Keratinocyte (primary cell): Measurements from ENCODE around the gene OPN1SW. TPM values are rescaled to one million over a fixed set of nuclear protein-coding genes. Genes with fewer than 3 reads are reported as not detected.

Source experiments
- DNase-seq: peaks from one replicate; pipeline ENCODE4 v3.0.0-alpha.2; 2011; ENCODE audit warnings: low read depth, missing footprints, low spot score
- FAIRE-seq: peaks from 2 replicates; lab custom pipeline; 2011; peaks lifted over from hg19 to GRCh38; lab: Jason Lieb, UNC
- H2AFZ ChIP-seq: 2 replicates; pipeline ENCODE4 v1.6.0; 2012; ENCODE audit warnings: low read length, control low read depth, inconsistent platforms; ENCODE audit not compliant: control insufficient read depth
- H3K27ac ChIP-seq: 2 replicates; pipeline ENCODE4 v1.5.1; 2011; ENCODE audit warnings: low read length; ENCODE audit not compliant: control insufficient read depth, insufficient read depth
- H3K27me3 ChIP-seq: 3 replicates; pipeline ENCODE4 v1.6.0; 2011; ENCODE audit warnings: low read length; ENCODE audit not compliant: control insufficient read depth, insufficient read depth; ENCODE audit errors: extremely low read depth
- H3K36me3 ChIP-seq, 2 experiments: 2 replicates in 1 of 2; 3 replicates in 1 of 2; pipeline ENCODE4 v1.5.1; 2011; ENCODE audit warnings: low read length in 2 of 2, mild to moderate bottlenecking in 1 of 2; ENCODE audit not compliant: control insufficient read depth in 2 of 2, insufficient read depth in 2 of 2; ENCODE audit errors: extremely low read depth in 1 of 2
- H3K4me1 ChIP-seq: 3 replicates; pipeline ENCODE4 v1.5.1; 2011; ENCODE audit warnings: low read length; ENCODE audit not compliant: control insufficient read depth, insufficient read depth; ENCODE audit errors: extremely low read depth
- H3K4me2 ChIP-seq: 3 replicates; pipeline ENCODE4 v1.6.0; 2011; ENCODE audit warnings: low read depth, low read length; ENCODE audit not compliant: control insufficient read depth, insufficient read depth; ENCODE audit errors: extremely low read depth
- H3K4me3 ChIP-seq, 3 experiments: fragments of 200-600 bp in 1 of 3; sonication (generic) in 1 of 3; 2 replicates in 2 of 3; 3 replicates in 1 of 3; pipeline ENCODE4 v1.5.1; 2011 to 2016; ENCODE audit warnings: low read length in 3 of 3, mild to moderate bottlenecking in 3 of 3, control low read depth in 2 of 3, inconsistent platforms in 1 of 3, low read depth in 1 of 3, mixed read lengths in 1 of 3, mixed run types in 1 of 3, moderate library complexity in 1 of 3; ENCODE audit not compliant: control insufficient read depth in 2 of 3, insufficient read depth in 2 of 3; ENCODE audit errors: extremely low read depth in 1 of 3
- H3K79me2 ChIP-seq: 2 replicates; pipeline ENCODE4 v1.6.0; 2012; ENCODE audit warnings: low read length; ENCODE audit not compliant: control insufficient read depth, insufficient read depth
- H3K9ac ChIP-seq: 3 replicates; pipeline ENCODE4 v1.6.0; 2011; ENCODE audit warnings: low read length; ENCODE audit not compliant: control insufficient read depth, insufficient read depth; ENCODE audit errors: extremely low read depth
- H3K9me1 ChIP-seq: 3 replicates; pipeline ENCODE4 v1.6.0; 2011; ENCODE audit warnings: low read length; ENCODE audit not compliant: control insufficient read depth, insufficient read depth; ENCODE audit errors: extremely low read depth
- H3K9me3 ChIP-seq: 2 replicates; pipeline ENCODE4 v1.5.1; 2012; ENCODE audit warnings: low read depth, low read length; ENCODE audit not compliant: control insufficient read depth
- H4K20me1 ChIP-seq: 3 replicates; pipeline ENCODE4 v1.6.0; 2011; ENCODE audit warnings: low read length; ENCODE audit not compliant: control insufficient read depth, insufficient read depth; ENCODE audit errors: extremely low read depth
- CTCF ChIP-seq, 3 experiments: IDR thresholded peaks in 1 of 3; conservative IDR thresholded peaks in 1 of 3; optimal IDR thresholded peaks in 1 of 3; 2 replicates in 2 of 3; 3 replicates in 1 of 3; pipeline versions ENCODE3 to v1.5.1; 2011; ENCODE audit warnings: low read length in 3 of 3, mild to moderate bottlenecking in 3 of 3, moderate library complexity in 2 of 3, control low read depth in 1 of 3, inconsistent platforms in 1 of 3; ENCODE audit not compliant: insufficient read depth in 2 of 3; ENCODE audit errors: extremely low read depth in 1 of 3
- EZH2 ChIP-seq: IDR thresholded peaks from one replicate; pipeline ENCODE4 v1.6.1; 2012; ENCODE audit warnings: inconsistent platforms, mild to moderate bottlenecking, low read length, moderate library complexity
- dilution Hi-C: fragments of 300-500 bp; cut with MboI; formaldehyde crosslinking; loops from one replicate; pipeline ENCODE4 v1.7.0; 2020; ENCODE audit warnings: low sequenced_read_pairs; ENCODE audit not compliant: extremely low pct_ligation_motif_present
- polyA plus RNA-seq, 5 experiments: library from polyadenylated mRNA; depleted of rRNA in 3 of 5; stranded (reverse) in 3 of 5; stranded (forward) in 1 of 5; unstranded in 1 of 5; fragments of >200 nt; gene quantifications; 1 replicate in 1 of 5; 2 replicates in 3 of 5; 3 replicates in 1 of 5; pipeline versions ENCODE4 v1.2.1 to v1.2.3, GENCODE V29; 2011 to 2012; ENCODE audit warnings: missing spikeins in 2 of 5, low read depth in 1 of 5, low replicate concordance in 1 of 5

The OPN1SW gene
- polyA plus RNA-seq, 1 donor (not counting 4 experiments of a cell fraction or from before 2014, with no cell fraction given): not detected

- Histone ChIP-seq H4K20me1 (peaks cover 21% of the 10 kb centered on the region), H3K4me1 (peaks cover 49% of the 10 kb centered on the region), H3K9me3 (no peaks in the 10 kb centered on the region), H3K4me3 (peak overlapping the region; percentile 77 to 99 (median 96)), H3K36me3 (no peaks in the 10 kb centered on the region), H3K27ac (peak overlapping the region; percentile 94), H3K9ac (peak overlapping the region; percentile 98), H3K79me2 (peaks cover 46% of the 10 kb centered on the region), H3K4me2 (peak overlapping the region; percentile 97), H2AFZ (peak overlapping the region; percentile 77), H3K27me3 (no peaks in the 10 kb centered on the region), H3K9me1 (no peaks in the 10 kb centered on the region)
- FAIRE-seq (no peak), DNase-seq (no peak)
- dilution Hi-C loops: no loop called here
- TF ChIP-seq EZH2 (no peak), CTCF (optimal IDR thresholded peaks at IDR 0.05 in 1 of 3, IDR thresholded peaks at IDR 0.05 in 1 of 3, conservative IDR thresholded peaks at IDR 0.05 in 1 of 3; ENCODE audit: extremely low read depth in 1 of 3, insufficient read depth in 2 of 3, low read length in 3 of 3) (no peak)
Measured at GRCh38 chr7:128738570-128739047, 37.0 kb downstream of the OPN1SW start.

- Histone ChIP-seq H3K4me1 (peaks cover 42% of the 10 kb centered on the region), H3K9me1 (no peaks in the 10 kb centered on the region), H3K36me3 (no peaks in the 10 kb centered on the region), H3K9ac (no peak overlapping the region), H2AFZ (peak overlapping the region; percentile 59), H3K27ac (peak overlapping the region; percentile 94), H3K9me3 (no peaks in the 10 kb centered on the region), H3K27me3 (no peaks in the 10 kb centered on the region), H3K79me2 (peaks cover 39% of the 10 kb centered on the region), H3K4me2 (peak overlapping the region; percentile 97), H3K4me3 (no peak overlapping the region), H4K20me1 (peaks cover 17% of the 10 kb centered on the region)
- dilution Hi-C loops: no loop called here
- TF ChIP-seq EZH2: no peak
- no peak for TF ChIP-seq CTCF (optimal IDR thresholded peaks at IDR 0.05 in 1 of 3, IDR thresholded peaks at IDR 0.05 in 1 of 3, conservative IDR thresholded peaks at IDR 0.05 in 1 of 3; ENCODE audit: extremely low read depth in 1 of 3, insufficient read depth in 2 of 3, low read length in 3 of 3)
- peak; percentile 61 for FAIRE-seq
- no peak for DNase-seq
Measured at GRCh38 chr7:128737867-128738385, 37.7 kb downstream of the OPN1SW start.
